Activated CD4-positive, alpha-beta T cell treated with anti-CD3 and anti-CD28 coated beads, Interleukin-2, amount 50 U/mL, for 1 hour (primary cell): ENCODE measurements around the gene TBC1D20.
A peak's percentile ranks its signal among the peaks of the same experiment; 100 is the strongest.
"Not testable (repeated sequence)": the region's sequence is repeated elsewhere in the genome, so short reads cannot be mapped to it uniquely, and the experiment has no call there.

ENCODE experiments used
- DNase-seq: peaks from one replicate; pipeline ENCODE4 v3.0.0-alpha.2; 2020

TBC1D20 gene, protein sequence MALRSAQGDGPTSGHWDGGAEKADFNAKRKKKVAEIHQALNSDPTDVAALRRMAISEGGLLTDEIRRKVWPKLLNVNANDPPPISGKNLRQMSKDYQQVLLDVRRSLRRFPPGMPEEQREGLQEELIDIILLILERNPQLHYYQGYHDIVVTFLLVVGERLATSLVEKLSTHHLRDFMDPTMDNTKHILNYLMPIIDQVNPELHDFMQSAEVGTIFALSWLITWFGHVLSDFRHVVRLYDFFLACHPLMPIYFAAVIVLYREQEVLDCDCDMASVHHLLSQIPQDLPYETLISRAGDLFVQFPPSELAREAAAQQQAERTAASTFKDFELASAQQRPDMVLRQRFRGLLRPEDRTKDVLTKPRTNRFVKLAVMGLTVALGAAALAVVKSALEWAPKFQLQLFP

DNA sequence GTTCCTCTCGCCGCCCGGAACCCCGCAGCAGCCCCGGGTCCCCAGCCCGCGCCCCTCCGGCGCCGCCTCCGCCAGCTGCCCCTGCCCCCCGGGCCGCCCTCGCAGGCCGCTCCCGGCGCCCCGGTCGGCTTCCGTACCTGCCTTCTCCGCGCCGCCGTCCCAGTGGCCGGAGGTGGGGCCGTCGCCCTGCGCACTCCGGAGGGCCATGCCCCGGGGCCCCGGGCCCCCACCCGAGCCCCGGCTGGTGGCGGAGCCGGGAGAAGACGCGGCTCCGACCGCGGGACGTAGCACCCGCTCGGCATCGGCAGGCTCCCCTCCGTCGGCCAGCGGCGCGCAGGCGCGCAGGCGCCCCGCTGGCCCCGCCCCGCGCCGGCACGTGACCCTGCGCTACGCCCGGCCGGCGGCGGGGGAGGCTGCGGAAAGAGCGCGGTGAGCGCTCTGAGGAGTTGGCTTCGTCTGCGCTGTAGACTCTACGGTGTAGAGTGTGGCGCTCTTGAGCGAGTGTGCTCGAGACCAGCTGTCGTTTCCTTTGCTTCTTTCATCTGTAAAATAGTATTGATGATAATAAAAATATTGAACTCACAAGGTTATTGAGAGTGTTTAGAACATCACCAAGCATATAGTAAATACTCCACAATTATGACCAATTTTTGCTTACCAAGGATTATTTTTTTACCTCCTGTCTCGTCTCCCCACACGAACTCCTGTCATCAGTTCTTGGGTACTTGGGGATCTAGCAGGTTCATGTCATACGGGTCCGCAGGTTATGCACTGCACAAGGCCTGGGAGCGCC lies at the start of gene TBC1D20:
Gene TBC1D20 (minus strand): TSS at position 335 of the 793 bp plus-strand sequence. CDS start 128 bp downstream, at position 207.
- DNase-seq = peak; percentile 83

- DNase-seq = not testable (repeated sequence)
Observed at GRCh38 chr20:510328-511057, 48.2 kb upstream of the TBC1D20 start.

DNA sequence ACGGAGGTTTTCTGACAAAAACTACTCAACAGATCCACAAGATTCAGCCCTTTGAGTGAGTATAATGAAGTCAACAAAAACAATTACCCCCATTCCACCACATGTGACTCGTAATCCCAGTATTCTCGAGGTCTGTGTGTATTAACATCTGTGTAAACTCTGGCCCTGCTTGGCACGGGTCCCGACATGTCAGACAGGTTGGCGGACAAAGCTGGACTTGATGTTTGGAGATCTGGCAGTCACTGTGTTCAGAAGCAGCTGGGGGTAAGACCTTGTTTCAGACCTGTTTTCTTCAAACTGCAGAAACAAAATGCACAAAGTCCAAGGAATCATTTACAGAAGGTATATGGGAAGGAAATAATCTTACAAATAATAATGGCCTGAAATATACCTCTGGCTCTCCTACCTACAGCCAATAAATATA lies 46.0 kb upstream of the TBC1D20 start:
- not testable (repeated sequence) for DNase-seq

GRCh38 chr20:507761-508332 lies 45.5 kb upstream of the TBC1D20 start:
- no peak for DNase-seq

GRCh38 chr20:507006-507758 lies 44.8 kb upstream of the TBC1D20 start:
- no peak for DNase-seq

DNA sequence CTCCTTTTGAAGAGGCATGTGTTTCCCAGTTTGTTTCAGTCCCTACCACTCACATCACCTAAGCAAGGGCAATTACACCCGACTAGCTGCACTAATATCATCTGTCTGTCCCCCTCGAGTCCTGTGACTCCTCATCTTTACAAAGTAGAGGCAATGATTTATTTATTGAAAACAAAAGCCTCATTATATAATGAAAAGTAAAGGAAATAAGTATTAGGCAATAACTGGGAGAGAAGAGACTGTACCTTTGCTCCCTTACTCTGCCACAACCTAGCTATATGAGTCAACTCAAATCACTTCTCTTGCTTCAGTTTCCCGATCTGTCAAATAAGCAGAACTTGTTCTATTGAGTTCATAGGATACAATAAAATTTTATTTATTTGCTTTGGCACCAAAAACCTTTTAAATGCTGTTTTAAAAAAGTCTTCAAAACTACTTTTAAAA lies 42.3 kb upstream of the TBC1D20 start:
- DNase-seq = no peak

GRCh38 chr20:503048-503737 lies 40.9 kb upstream of the TBC1D20 start:
- no peak for DNase-seq

GRCh38 chr20:497979-498378 lies 35.6 kb upstream of the TBC1D20 start:
- DNase-seq = no peak

GRCh38 chr20:496126-496696 lies 33.9 kb upstream of the TBC1D20 start:
- DNase-seq = no peak

DNA sequence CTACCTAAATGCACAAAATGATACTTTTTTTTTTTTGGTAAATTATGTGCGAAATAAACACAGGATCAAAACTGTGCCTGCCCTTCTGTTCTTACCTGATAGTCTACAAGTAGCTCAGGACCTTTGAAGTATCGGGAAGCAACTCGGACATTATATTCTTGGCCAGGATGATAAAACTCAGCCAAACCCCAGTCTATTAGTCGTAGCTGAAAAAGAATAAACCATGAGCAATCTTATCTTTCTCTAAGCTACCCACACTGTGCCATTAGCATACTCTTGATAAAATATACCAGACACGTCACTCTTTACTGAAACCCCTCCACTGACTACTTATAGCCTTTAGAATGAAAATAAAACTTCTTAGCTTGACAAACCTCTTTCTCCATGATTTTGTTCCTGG lies 29.8 kb upstream of the TBC1D20 start:
- no peak for DNase-seq

DNA sequence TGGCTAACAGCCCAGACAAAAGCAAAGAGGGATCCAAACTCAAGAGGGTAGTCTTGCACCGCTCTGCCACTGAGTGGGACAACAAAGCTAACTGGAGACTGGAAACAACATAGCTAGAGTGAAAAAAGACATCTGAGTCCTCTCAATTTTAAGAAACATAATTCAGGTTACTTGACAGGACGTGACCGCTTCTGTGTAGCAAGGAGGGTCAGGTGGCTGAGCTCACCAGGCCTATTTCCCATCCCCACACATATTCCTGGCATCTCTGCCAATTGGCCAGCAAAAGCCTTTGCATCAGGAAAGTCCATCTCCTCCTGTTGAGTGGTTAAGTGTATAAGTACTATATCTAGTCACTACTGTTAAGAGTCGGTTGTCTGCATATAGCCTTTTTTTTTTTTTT lies 25.3 kb upstream of the TBC1D20 start:
- DNase-seq = no peak

DNA sequence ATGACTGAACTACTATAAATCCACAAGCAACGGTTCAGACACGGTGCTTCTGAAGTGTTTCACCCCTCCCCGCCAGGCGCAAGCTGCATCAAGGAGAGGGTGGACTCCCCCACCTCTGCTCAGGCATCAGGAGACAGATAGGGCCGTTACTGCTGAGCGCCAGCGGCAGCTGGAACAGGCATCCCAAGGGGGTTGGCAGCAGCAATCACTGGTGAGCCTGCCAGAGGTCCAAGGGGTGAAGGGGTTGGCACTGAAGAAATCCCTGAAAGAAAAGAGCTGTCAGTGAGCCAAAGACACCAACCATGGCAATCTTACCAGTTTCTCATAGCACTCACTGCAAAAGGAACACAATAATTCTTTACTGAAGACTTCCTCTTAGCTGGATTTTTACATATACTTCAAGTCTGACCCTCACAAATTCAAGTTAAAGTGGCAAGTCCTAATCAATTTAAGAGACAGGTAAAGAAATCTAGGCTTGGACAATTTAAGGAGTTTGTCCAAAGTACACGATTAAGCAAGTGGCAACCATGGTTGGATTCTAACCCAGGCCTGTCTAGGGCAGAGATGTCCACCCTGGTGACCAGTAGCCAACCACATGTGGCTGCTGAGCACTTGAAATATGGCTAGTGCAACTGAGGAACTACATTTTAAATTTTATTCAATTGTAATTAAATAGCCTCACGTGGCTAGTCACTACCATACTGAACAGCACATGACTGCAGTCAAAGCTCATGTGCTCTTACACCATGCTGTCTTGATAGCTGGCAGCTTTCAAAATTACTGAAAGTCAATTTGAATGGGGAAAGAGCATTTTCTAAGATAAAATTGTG lies 21.7 kb upstream of the TBC1D20 start:
- no peak for DNase-seq

DNA sequence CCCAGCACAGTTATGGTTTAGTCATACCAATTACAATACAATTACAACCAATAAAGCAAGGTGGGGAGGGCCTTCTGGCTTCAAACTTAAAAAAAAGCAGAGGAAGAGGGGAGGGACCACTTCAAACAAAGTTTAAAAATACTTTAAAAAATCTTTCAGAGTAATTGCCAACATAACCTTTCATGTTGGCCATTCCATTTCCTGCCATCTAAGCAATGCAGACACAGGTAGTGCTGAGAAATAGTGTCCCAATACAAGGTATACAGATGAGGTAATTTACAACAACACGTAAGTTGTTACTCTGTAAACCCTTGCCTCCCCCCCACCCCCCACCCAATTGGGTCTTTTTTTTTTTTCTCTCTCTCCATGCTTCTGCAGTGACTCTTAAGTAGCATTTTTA lies 18.8 kb upstream of the TBC1D20 start:
- DNase-seq = no peak

- no peak for DNase-seq
Observed at GRCh38 chr20:480044-480443, 17.7 kb upstream of the TBC1D20 start.

DNA sequence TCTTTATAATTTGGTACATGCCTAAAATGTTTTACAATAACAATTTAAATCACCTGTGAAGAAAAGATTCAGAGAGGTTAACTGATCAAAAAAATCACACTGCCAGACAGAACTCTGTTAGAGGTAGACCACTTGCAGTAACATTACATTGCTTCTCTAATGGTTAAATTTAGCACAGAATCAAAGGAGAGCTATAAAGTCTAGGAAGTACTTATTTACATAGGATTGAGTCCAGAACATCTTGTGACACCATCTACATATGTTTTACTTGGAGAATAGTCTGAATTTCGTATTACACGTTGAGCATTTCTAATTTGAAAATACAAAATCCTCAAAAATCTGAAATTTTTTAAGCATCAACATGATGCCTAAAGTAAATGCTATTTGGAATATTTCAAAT lies 17.2 kb upstream of the TBC1D20 start:
- DNase-seq = no peak

- no peak for DNase-seq
Observed at GRCh38 chr20:478949-479429, 16.7 kb upstream of the TBC1D20 start.

DNA sequence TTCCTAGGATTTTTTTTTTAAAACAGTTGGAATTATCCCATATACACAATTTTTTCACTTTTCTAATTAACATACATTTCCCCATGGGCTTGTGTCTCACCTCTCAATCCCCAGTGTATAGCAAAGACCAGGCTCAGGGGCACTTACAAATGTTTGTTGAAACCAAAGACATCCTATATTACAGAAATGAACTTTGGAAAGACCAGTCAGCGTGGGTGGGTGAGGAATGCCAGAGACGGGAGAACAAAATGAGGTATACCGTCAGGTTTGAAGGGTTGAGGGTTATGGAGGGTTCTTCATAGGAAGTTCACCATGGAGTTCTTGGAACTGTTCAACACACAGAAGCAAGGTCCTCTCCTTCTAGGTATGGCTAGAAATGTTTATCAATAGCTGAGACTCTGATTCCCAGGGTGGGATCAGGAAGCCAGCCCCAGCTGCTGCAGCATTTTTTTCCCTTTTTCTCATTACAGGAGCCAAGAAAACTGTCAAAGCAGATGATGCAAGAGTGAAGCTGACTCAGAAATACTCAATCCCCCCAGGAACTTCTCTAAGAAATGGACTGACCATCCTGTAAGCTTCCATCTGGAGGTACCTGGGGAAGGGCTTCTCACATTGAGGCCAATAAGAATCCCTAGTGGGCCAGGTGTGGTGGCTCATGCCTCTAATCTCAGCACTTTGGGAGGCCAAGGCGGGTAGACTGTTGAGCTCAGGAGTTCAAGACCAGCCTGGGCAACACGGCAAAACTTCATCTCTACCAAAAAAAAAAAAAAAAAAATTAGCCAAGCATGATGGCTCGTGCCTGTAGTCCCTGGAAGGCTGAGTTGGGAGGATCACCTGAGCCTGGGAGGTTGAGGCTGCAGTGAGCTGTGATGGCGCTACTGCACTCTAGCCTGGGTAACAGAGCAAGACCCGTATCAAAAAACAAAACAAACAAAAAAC lies 15.9 kb upstream of the TBC1D20 start:
- no peak for DNase-seq

GRCh38 chr20:476561-477249 lies 14.4 kb upstream of the TBC1D20 start:
- DNase-seq = not testable (repeated sequence)
